Posterior cingulate gyrus (tissue), 11 donors: ENCODE measurements around the gene SMARCD2.
A peak's percentile ranks its signal among the peaks of the same experiment; 100 is the strongest.
"Not testable (repeated sequence)": the region's sequence is repeated elsewhere in the genome, so short reads cannot be mapped to it uniquely, and the experiment has no call there.

Experiments used
- DNase-seq, 10 donors: peaks; one replicate each; pipeline versions ENCODE4 v3.0.0 to v3.0.0-alpha.2; 2020 to 2021; ENCODE audit warnings: mixed read lengths in 3 of 10
- intact Hi-C: fragments of 100-400 bp; cut with DNase I; formaldehyde crosslinking; loops from one replicate; pipeline ENCODE4 v1.15.1; 2023

Gene SMARCD2

GRCh38 chr17:63842540-63843386 is at the start of gene SMARCD2:
TSS of gene SMARCD2 (minus strand) at chr17:63842685. CDS start at chr17:63842674, 11 bp downstream.
- DNase-seq, result peak; percentile 93 to 100 (median 98)
- intact Hi-C loops, result loop anchor here (2.0 to 5.0 kb wide), 2 partner anchors 16 to 220 kb away; partner anchors contain the start of genes FTSJ3, MAP3K3 and PSMC5

- intact Hi-C loops, result not testable (repeated sequence)
- DNase-seq, result peak in 7 of 10 donors; percentile 22 to 90 (median 36)
Measured at GRCh38 chr17:63889026-63889848, 46.8 kb upstream of the SMARCD2 start.

- intact Hi-C loops, result not testable (repeated sequence)
- peak in 1 of 10 donors; percentile 46 for DNase-seq
Measured at GRCh38 chr17:63885119-63885518, 42.6 kb upstream of the SMARCD2 start.

GRCh38 chr17:63882626-63883126 is 40.2 kb upstream of the SMARCD2 start:
- DNase-seq, intact Hi-C loops: not testable (repeated sequence)

GRCh38 chr17:63881935-63882601 is 39.6 kb upstream of the SMARCD2 start, which contains the start of gene GH2:
TSS of gene GH2 (minus strand) at chr17:63881944. CDS start at chr17:63881801, 143 bp downstream.
- DNase-seq, result peak in 4 of 10 donors; percentile 19 to 74 (median 21)
- intact Hi-C loops, result no loop called here

GRCh38 chr17:63881337-63881736 is 38.9 kb upstream of the SMARCD2 start:
- DNase-seq, intact Hi-C loops: not testable (repeated sequence)

GRCh38 chr17:63880706-63881105 is 38.2 kb upstream of the SMARCD2 start:
- intact Hi-C loops, result no loop called here
- peak in 1 of 10 donors; percentile 52 for DNase-seq

GRCh38 chr17:63878413-63878812 is 35.9 kb upstream of the SMARCD2 start:
- intact Hi-C loops, result not testable (repeated sequence)

GRCh38 chr17:63874693-63875092 is 32.2 kb upstream of the SMARCD2 start:
- intact Hi-C loops, result not testable (repeated sequence)
- peak in 1 of 10 donors; percentile 14 for DNase-seq

More at GRCh38 chr17:63878413-63878812, 35.9 kb upstream of the SMARCD2 start:
- peak in 1 of 10 donors; percentile 32 for DNase-seq

- DNase-seq, result peak in 1 of 10 donors; percentile 10
- intact Hi-C loops, result not testable (repeated sequence)
Measured at GRCh38 chr17:63874061-63874626, 31.7 kb upstream of the SMARCD2 start.

GRCh38 chr17:63873577-63873976 is 31.1 kb upstream of the SMARCD2 start, which contains the start of gene CSH2:
TSS of gene CSH2 (minus strand) at chr17:63873677. CDS start at chr17:63873614, 63 bp downstream.
- DNase-seq, result peak in 1 of 10 donors; percentile 18
- intact Hi-C loops, result not testable (repeated sequence)

GRCh38 chr17:63871646-63872365 is 29.3 kb upstream of the SMARCD2 start:
- peak in 1 of 10 donors; percentile 25 for DNase-seq
- intact Hi-C loops, result not testable (repeated sequence)

- intact Hi-C loops, DNase-seq: not testable (repeated sequence)
Measured at GRCh38 chr17:63870292-63870665, 27.8 kb upstream of the SMARCD2 start.

- intact Hi-C loops, DNase-seq: not testable (repeated sequence)
Measured at GRCh38 chr17:63869491-63870291, 27.2 kb upstream of the SMARCD2 start.

GRCh38 chr17:63866625-63867024 is 24.1 kb upstream of the SMARCD2 start:
- intact Hi-C loops, result not testable (repeated sequence)
- DNase-seq, result peak in 1 of 10 donors; percentile 63

- peak in 1 of 10 donors; percentile 27 for DNase-seq
- intact Hi-C loops, result no loop called here
Measured at GRCh38 chr17:63859257-63859656, 16.8 kb upstream of the SMARCD2 start.

- intact Hi-C loops, result not testable (repeated sequence)
- DNase-seq, result peak in 2 of 10 donors; percentile 52 to 57
Measured at GRCh38 chr17:63856425-63856824, 13.9 kb upstream of the SMARCD2 start.

GRCh38 chr17:63855185-63855584 is 12.7 kb upstream of the SMARCD2 start:
- DNase-seq, result no peak
- intact Hi-C loops, result no loop called here
